Measurements from ENCODE around the gene BCAS3.
A peak's percentile ranks its signal among the peaks of the same experiment; 100 is the strongest.
"Not testable (repeated sequence)": the region's sequence is repeated elsewhere in the genome, so short reads cannot be mapped to it uniquely, and the experiment has no call there.

The BCAS3 gene

GRCh38 chr17:60677308-60678117, at the start of gene BCAS3:
TSS of gene BCAS3 (plus strand) at chr17:60677851.
- peak; percentile 94 for FAIRE-seq

GRCh38 chr17:60628252-60628889, 49.3 kb upstream of the BCAS3 start:
- FAIRE-seq: no peak

- FAIRE-seq: no peak
Measured at GRCh38 chr17:60629120-60629519, 48.5 kb upstream of the BCAS3 start.

GRCh38 chr17:60630352-60630751, 47.3 kb upstream of the BCAS3 start:
- no peak for FAIRE-seq

GRCh38 chr17:60631119-60631518, 46.5 kb upstream of the BCAS3 start:
- FAIRE-seq: no peak

GRCh38 chr17:60637683-60638082, 40.0 kb upstream of the BCAS3 start:
- FAIRE-seq: no peak

- FAIRE-seq: no peak
Measured at GRCh38 chr17:60639019-60639330, 38.7 kb upstream of the BCAS3 start.

- FAIRE-seq: no peak
Measured at GRCh38 chr17:60640503-60640902, 37.1 kb upstream of the BCAS3 start.

GRCh38 chr17:60641126-60641525, 36.5 kb upstream of the BCAS3 start:
- FAIRE-seq: no peak

- no peak for FAIRE-seq
Measured at GRCh38 chr17:60641810-60642220, 35.8 kb upstream of the BCAS3 start.

- FAIRE-seq: no peak
Measured at GRCh38 chr17:60645918-60646523, 31.6 kb upstream of the BCAS3 start.

- FAIRE-seq: no peak
Measured at GRCh38 chr17:60646701-60647100, 30.9 kb upstream of the BCAS3 start.

- no peak for FAIRE-seq
Measured at GRCh38 chr17:60647705-60648104, 29.9 kb upstream of the BCAS3 start.

GRCh38 chr17:60652454-60653247, 25.0 kb upstream of the BCAS3 start:
- no peak for FAIRE-seq

- no peak for FAIRE-seq
Measured at GRCh38 chr17:60653569-60653968, 24.1 kb upstream of the BCAS3 start.

GRCh38 chr17:60656499-60656898, 21.2 kb upstream of the BCAS3 start:
- FAIRE-seq: no peak

- FAIRE-seq: no peak
Measured at GRCh38 chr17:60659156-60659555, 18.5 kb upstream of the BCAS3 start.

- FAIRE-seq: no peak
Measured at GRCh38 chr17:60661489-60661888, 16.2 kb upstream of the BCAS3 start.

- FAIRE-seq: no peak
Measured at GRCh38 chr17:60664022-60664421, 13.6 kb upstream of the BCAS3 start.

- no peak for FAIRE-seq
Measured at GRCh38 chr17:60665602-60666001, 12.0 kb upstream of the BCAS3 start.

GRCh38 chr17:60668741-60669140, 8.9 kb upstream of the BCAS3 start:
- FAIRE-seq: not testable (repeated sequence)

GRCh38 chr17:60671482-60671881, 6.2 kb upstream of the BCAS3 start:
- no peak for FAIRE-seq

- not testable (repeated sequence) for FAIRE-seq
Measured at GRCh38 chr17:60674637-60675036, 3.0 kb upstream of the BCAS3 start.

All from islet of Langerhans (tissue), 1 donor.